ENCODE results near the gene WDR20. TPM values are rescaled to one million over a fixed set of nuclear protein-coding genes. Genes with fewer than 3 reads are reported as not detected.
"Not testable (repeated sequence)": the region's sequence is repeated elsewhere in the genome, so short reads cannot be mapped to it uniquely, and the experiment has no call there.

WDR20 gene
- total RNA-seq, 1 donor from 2014 or later = 26.2 TPM

DNA sequence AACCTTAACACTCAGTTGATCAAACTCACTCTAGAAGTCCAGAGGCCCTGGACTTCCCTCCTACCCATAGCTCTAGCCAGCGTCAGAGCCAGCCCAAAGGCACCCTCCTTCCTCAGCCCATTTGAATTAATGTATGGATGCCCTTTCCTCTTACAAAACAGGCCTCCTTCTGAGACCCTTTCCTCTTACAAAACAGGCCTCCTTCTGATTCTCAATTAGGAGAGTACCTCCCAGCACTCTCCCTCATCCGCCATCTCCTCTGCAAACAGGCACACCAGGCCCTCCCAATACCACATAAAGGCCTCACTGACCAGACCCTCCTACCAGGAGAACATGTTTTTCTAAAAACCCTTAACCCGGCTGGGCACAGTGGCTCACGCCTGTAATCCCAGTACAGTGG lies 99.5 kb downstream of the WDR20 start:
- TF ChIP-seq, protein P1, sequence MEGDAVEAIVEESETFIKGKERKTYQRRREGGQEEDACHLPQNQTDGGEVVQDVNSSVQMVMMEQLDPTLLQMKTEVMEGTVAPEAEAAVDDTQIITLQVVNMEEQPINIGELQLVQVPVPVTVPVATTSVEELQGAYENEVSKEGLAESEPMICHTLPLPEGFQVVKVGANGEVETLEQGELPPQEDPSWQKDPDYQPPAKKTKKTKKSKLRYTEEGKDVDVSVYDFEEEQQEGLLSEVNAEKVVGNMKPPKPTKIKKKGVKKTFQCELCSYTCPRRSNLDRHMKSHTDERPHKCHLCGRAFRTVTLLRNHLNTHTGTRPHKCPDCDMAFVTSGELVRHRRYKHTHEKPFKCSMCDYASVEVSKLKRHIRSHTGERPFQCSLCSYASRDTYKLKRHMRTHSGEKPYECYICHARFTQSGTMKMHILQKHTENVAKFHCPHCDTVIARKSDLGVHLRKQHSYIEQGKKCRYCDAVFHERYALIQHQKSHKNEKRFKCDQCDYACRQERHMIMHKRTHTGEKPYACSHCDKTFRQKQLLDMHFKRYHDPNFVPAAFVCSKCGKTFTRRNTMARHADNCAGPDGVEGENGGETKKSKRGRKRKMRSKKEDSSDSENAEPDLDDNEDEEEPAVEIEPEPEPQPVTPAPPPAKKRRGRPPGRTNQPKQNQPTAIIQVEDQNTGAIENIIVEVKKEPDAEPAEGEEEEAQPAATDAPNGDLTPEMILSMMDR (IDR thresholded peaks at IDR 0.05) = no peak
- no peaks in the 10 kb centered on the region for H3K27me3 ChIP-seq (ENCODE audit: low read depth)
- H3K27ac ChIP-seq = no peak overlapping the region
- H3K9me3 ChIP-seq = no peaks in the 10 kb centered on the region
- H3K36me3 ChIP-seq = no peaks in the 10 kb centered on the region
- DNase-seq = no peak
- ATAC-seq = no peak
- intact Hi-C loops (cut with DNase I) = no loop called here
- peaks cover 6% of the 10 kb centered on the region for H3K4me1 ChIP-seq
- H3K4me3 ChIP-seq = no peak overlapping the region

DNA sequence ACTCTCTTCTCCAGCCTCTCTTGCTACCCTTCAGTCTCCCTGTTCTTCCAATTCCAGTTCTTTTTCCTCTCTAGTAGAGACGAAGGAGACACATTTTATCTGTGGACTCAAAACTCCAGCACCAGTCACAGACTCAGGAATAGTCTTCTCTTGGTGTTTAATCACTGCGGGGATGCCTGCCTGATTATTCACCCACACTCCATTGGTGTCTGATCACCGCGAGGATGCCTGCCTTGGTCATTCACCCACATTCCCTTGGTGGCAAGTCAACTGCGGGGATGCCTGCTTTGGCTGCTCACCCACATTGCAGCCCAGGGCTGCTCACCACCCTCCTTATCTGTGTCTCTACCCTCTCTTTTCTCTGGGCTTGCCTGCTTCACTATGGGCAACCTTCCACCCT lies 100.8 kb downstream of the WDR20 start:
- H3K27me3 ChIP-seq (ENCODE audit: low read depth); H3K36me3 ChIP-seq; ATAC-seq; H3K4me1 ChIP-seq; H3K9me3 ChIP-seq; H3K27ac ChIP-seq; intact Hi-C loops (cut with DNase I); DNase-seq; H3K4me3 ChIP-seq: not testable (repeated sequence)

DNA sequence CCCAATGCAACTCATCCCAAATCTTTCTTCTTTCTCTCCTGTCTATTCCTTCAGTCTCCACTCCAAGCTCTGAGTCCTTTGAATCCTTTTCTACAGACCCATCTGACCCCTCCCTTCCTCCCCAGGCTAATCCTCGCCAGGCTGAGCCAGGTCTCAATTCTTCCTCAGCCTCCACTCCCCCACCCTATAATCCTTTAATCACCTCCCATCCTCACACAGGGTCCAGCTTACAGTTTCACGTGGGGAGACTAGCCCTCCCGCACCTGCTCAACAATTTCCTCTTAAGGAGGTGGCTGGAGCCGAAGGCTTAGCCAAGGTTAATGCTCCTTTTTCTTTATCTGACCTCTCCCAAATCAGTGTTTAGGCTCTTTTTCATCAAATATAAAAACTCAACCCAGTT lies 101.5 kb downstream of the WDR20 start:
- no peaks in the 10 kb centered on the region for H3K36me3 ChIP-seq
- no peaks in the 10 kb centered on the region for H3K27me3 ChIP-seq (ENCODE audit: low read depth)
- TF ChIP-seq, protein P1 (IDR thresholded peaks at IDR 0.05) = no peak
- H3K4me1 ChIP-seq = no peaks in the 10 kb centered on the region
- no peak overlapping the region for H3K4me3 ChIP-seq
- intact Hi-C loops (cut with DNase I) = no loop called here
- H3K9me3 ChIP-seq = no peaks in the 10 kb centered on the region
- no peak for ATAC-seq
- H3K27ac ChIP-seq = no peak overlapping the region
- DNase-seq = no peak

DNA sequence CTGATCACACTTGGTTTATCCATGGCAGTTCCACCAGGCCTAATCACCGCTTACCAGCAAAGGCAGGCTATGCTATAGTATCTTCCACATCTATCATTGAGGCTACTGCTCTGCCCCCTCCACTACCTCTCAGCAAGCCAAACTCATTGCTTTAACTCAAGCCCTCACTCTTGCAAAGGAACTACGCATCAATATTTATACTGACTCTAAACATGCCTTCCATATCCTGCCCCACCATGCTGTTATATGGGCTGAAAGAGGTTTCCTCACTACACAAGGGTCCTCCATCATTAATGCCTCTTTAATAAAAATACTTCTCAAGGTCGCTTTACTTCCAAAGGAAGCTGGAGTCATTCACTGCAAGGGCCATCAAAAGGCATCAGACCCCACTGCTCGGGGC lies 104.1 kb downstream of the WDR20 start:
- H3K27ac ChIP-seq; DNase-seq; H3K4me1 ChIP-seq; H3K36me3 ChIP-seq; H3K27me3 ChIP-seq (ENCODE audit: low read depth); H3K4me3 ChIP-seq; intact Hi-C loops (cut with DNase I); ATAC-seq; H3K9me3 ChIP-seq: not testable (repeated sequence)

DNA sequence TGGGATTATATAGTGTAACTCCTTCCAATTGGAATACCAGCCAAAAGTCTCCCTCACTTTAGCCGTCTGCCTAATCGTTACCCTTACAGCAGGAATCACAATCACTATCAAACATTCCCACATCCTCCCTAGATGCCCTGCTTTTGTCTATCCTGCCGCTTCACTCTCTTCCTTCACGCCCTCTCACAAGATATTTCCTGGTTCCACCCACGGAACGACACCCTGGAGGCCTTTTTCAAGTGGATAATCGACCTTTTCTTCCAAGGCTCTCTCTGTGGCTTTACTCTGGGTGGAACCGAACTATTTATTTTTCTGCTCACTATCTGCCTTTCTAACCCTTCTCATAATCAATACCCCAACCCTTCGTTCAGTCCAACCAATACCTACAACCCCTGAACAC lies 106.4 kb downstream of the WDR20 start:
- Histone ChIP-seq H3K27ac (no peak overlapping the region), H3K4me1 (no peaks in the 10 kb centered on the region), H3K4me3 (no peak overlapping the region), H3K9me3 (no peaks in the 10 kb centered on the region), H3K36me3 (peaks cover 1% of the 10 kb centered on the region), H3K27me3 (ENCODE audit: low read depth) (no peaks in the 10 kb centered on the region)
- TF ChIP-seq, protein P1 (IDR thresholded peaks at IDR 0.05) = no peak
- DNase-seq = no peak
- ATAC-seq = no peak
- intact Hi-C loops (cut with DNase I) = no loop called here

DNA sequence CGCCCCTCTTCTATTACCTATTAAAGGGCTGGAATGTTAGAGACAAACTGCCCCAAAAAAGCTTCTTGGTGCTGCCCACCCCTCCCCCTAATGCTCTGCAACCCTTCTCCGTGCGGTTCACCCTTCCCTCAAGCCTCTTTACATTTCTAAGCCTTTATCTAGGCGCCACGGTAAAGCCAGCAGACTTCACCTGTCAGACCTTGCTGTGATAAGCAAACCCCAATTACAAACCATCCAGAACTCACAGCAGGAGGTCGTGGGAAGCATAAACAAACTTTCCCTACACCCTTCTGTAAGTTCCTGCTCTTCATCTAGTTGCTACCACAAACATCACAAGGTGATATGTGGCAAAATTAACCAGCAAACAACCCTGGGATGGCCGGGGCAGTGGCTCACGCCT lies 108.4 kb downstream of the WDR20 start:
- Histone ChIP-seq H3K4me3 (no peak overlapping the region), H3K4me1 (no peaks in the 10 kb centered on the region), H3K9me3 (no peaks in the 10 kb centered on the region), H3K27ac (no peak overlapping the region), H3K27me3 (ENCODE audit: low read depth) (no peaks in the 10 kb centered on the region), H3K36me3 (peaks cover 8% of the 10 kb centered on the region)
- TF ChIP-seq, protein P1 (IDR thresholded peaks at IDR 0.05) = no peak
- DNase-seq = no peak
- intact Hi-C loops (cut with DNase I) = no loop called here
- no peak for ATAC-seq

DNA sequence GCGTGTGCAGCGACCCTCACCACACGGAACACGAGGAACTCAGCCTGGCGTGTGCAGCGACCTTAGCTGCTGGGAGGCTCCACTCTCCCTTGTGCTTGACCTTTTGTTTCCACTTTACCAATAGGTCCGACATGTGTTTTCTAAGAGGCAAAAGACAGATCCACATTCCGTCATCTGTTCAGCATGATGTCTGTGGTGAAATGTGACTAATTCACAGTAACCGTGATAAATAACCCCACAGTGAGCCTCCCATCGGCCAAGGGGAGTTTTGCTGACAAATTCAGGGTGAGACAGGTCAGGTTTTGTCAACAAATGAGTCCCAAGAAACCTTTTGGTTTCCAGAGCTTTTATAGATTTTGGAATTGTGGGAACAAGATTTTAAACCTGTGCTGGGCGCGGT lies 109.3 kb downstream of the WDR20 start:
- intact Hi-C loops (cut with DNase I) = no loop called here
- ATAC-seq = no peak

More for the DNA sequence above, 109.3 kb downstream of the WDR20 start:
- TF ChIP-seq, protein P1 (IDR thresholded peaks at IDR 0.05) = no peak
- Histone ChIP-seq H3K36me3 (peaks cover 8% of the 10 kb centered on the region), H3K4me3 (no peak overlapping the region), H3K27ac (no peak overlapping the region), H3K9me3 (no peaks in the 10 kb centered on the region), H3K4me1 (no peaks in the 10 kb centered on the region), H3K27me3 (ENCODE audit: low read depth) (no peaks in the 10 kb centered on the region)
- DNase-seq = no peak
